Tongue (tissue), 2 donors: ENCODE measurements around the gene FGF18. TPM values are rescaled to one million over a fixed set of nuclear protein-coding genes. Genes with fewer than 3 reads are reported as not detected.

ENCODE experiments used
- DNase-seq: peaks from one replicate; pipeline ENCODE4 v3.0.0-alpha.2; 2015
- total RNA-seq: library from RNA; depleted of rRNA; stranded (reverse); fragments of >200 nt; gene quantifications from one replicate; pipeline ENCODE4 v1.2.3, GENCODE V29; 2014

FGF18 gene
- total RNA-seq, 1 donor from 2014 or later, result 3.9 TPM

DNA sequence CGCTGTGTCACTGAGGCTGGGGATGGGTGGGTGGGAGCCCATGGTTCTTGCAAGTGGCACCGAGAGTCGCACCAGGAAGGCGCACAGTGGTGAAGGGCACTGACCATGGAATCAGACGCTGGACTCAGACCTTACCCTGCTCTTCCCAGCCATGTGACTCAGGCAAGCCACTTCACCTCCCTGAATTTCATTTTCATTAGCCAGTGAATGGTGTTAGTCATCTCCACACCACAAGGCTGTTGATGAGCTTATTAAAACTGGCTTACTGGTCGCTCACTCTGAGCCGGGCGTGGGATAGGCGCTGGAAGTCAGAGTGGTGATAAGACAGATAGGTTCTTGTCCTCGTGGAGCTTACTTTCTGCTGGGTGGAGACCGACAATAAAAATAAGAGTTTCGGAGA is 25.1 kb downstream of the FGF18 start:
- no peak for DNase-seq

DNA sequence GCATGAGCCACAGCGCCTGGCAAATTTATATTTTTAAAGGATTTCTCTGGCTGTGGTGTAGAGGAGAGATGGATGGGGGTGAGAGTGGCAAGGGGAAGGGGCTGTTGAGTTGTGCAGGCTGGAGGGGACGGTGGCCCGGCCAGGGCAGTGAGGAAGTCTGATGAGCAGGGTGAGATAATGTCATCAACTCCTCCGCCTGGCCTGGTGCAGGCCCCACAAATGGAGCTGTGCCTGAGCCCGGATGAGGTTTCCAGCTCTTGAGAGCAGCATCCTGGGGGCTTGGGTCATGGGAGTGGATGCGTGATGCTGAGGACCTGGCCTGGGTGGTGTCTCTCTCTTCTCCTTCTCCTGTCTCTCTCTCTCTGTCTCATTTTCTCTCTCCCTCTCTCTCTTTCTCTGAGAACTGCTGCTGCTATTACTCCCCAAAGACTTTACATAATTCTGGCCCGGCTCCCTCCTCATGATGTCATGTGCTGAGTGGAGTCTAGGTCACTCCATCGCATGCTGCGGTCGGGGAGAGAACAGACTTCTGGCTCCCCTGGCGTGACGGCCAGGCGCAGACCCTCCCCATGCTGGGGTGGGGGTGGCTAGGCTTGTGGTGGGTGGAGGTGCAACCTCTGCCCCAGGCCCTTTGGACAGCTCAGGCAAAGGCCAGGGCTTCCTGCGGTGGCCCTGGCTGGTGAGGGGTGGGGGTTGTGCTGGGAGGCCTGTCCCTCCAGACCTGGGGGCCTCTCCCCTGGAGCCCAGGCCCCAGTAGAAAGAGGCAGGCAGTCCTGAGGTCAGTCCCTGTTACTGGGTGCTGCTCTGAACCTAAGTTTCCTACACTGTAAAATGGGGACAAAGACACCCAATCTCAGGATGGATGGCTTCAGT is 26.4 kb downstream of the FGF18 start:
- peak; percentile 80 for DNase-seq

DNA sequence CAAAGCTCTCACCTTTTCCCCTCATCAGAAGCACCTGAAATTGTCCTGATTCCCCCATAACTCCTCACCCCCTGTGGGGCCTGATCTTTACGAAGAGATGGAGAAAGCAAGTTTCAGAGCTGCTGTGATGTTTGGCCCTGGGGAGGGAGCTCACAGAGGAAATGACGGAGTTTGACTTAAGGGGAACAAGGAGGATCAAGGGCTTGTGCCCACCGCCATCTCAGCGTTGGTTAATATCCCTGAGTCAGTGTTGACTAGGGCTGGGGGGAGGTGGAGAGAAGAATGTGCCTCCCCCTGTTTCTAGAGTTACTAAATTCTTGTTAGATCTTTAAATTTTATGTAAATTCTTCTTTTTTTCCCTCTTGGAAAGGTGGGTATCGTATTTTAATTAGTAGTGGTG is 27.8 kb downstream of the FGF18 start:
- no peak for DNase-seq

DNA sequence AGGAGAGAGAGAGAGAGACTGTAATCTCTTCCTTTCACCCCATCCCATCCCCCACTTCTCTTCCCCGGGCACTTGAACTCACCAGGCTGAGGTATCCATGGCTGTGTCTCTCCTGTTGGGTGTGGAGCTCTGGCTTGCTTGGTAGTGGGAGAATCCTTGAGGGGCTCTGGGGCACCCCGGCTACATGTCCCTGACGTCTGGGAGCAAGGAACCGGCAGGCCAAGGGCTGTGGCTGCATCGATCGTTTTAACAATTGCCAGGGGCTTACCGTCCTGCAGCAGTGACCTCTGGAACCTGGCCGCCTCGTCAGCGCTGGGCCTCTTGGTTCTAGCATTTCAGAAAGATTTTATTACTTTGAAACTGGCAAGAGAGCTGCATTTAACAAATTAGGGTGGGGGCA is 30.0 kb downstream of the FGF18 start:
- no peak for DNase-seq

DNA sequence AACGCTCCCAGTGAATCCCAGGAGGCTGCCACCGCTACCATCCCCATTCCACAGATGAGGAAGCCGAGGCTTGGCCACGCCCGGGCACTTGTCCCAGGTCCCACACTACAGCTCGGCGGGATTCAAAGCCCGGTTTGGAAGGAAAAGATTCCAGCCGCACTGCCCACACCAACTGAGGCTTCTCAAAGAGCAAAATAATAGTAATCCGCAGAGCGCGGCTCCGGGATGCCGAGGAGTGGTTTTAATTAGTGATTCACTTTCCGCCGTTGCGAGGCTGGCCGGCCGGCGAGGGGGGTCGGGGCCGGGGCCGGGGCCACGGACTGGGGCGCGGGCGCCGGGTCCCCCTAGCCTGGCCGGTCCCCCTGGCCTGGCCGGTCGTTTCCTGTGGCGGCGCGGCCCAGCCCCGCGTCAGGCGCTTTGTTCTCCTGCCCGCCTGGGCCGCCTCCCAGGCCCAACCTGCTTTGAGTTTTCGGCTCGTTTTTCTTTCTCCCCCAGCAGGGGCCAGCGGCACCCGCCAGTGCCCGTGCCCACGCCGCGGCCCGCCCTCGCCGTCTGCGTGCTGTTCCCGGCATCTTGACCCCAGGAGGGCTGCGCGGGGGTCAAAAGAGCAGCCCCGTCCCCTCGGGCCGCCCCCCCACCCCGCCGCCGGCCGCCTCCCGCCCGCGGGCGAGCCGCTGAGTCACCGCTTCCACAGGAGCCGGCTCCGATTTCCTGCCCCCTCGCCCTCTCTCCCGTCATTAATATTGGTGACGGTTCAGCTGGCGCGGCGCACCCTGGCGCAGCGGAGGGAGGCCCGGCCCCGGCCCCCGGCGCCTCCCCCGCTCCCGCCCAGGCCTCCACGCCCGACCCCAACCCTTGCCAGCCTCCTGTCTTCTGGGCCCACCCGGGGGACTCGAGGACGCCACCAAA is 31.2 kb downstream of the FGF18 start:
- DNase-seq, result peak; percentile 80

DNA sequence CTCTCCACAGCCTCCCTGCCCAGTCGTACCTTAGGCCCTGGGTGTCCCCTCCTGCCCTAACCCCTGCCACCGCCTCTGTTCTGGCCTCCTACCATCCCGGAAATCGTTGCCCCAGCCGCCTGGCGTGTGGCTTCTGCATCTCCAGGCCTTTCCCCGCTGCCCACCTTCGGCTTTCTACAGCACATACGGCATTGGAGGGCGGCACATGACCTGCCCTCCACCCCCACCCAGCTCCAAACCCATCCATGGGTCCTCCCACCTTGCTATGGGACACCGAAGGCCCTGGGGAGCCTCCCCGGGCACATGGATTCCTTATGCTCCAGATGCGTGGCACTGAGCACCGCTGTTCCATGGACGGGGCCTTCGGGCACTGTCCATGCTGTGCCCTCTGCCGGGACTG is 32.0 kb downstream of the FGF18 start:
- no peak for DNase-seq

DNA sequence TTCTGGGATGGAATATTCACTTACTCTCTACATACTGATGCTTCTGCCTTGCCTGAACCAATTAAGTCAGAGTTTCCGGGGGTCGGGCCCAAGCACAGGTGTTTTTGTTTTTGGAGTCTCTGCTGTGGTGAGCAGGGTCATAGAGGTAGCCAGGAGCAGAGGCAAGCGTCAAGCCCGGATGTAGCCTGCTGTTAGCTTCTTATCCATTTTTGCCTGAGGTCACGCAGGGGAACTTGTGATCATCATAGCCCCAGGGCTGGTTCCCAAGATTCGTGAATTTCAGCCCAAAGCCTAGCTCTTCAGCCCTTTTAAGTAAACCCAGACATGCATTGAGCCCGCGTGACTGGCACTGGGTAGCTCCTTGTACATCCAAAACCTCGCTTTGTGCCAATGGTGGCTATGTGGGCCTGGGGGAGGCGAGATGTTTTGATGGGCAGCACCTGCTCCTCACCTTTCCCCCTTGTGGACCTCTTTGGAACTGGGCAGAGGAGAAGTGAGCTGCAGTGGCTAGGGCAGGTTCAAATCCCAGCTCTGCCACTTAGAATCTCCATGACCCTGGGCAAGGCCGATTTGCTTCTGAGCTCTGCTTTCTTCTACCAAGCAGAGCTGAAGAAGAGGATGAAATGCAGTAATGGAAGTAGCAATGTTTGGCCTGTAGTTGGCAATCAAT is 33.7 kb downstream of the FGF18 start:
- no peak for DNase-seq

DNA sequence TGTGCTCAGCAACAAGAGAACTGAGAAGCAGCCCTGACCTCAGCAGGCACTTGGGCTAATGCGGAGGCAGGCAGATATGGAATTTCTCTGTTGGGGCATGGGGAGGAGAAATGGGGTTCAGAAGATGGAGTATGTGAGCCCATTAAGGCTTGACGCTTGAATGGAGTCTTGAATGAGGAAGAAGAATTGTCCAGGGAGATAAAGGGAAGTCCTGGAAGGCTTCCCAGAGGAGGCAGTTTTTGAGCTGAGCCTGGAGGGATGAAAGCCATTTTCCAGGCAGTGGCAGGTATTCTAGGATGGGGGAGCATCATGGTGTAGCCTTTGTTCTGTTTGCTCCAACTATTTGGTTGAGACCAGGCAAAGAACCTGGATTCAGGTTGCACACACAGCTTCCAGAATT is 34.5 kb downstream of the FGF18 start:
- no peak for DNase-seq

DNA sequence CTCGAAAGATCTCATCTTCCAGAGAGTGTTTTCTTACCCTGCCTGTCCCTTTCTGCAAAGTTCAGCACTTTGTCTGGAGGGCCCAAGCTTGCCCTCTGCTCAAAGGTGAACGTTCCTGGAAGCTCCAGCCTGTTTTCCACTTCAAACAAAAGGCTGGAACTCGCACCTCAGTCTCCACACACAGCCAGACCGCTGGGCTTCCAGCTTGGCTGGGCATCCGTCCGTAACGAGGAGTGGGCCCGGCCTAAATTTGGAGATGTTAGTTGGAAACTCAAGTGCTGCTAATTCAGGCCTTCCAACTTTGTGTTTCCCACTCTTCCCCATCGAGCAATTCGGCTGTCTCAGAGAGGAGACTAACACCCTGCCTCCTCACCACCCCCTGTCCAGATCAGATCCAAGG is 35.1 kb downstream of the FGF18 start:
- DNase-seq, result peak; percentile 39

DNA sequence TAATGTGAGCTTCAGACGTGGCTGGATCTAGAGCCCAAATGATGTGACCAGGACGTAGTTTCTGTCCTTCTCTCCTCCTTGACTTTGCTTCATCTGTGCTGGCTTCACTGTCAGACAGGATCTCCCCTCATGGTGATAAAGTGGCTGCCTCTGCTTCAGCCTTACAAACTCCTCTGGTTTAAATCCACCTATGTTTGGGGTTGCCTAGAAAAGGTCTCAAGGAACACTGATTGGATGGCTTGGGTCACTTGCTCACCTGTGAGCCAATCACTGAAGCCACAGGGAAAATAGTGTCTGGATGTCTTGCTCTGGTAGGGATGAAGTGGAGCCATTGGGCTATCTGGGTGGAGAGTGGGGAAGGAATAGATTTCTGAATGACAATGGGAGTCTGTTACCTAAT is 36.1 kb downstream of the FGF18 start:
- no peak for DNase-seq

DNA sequence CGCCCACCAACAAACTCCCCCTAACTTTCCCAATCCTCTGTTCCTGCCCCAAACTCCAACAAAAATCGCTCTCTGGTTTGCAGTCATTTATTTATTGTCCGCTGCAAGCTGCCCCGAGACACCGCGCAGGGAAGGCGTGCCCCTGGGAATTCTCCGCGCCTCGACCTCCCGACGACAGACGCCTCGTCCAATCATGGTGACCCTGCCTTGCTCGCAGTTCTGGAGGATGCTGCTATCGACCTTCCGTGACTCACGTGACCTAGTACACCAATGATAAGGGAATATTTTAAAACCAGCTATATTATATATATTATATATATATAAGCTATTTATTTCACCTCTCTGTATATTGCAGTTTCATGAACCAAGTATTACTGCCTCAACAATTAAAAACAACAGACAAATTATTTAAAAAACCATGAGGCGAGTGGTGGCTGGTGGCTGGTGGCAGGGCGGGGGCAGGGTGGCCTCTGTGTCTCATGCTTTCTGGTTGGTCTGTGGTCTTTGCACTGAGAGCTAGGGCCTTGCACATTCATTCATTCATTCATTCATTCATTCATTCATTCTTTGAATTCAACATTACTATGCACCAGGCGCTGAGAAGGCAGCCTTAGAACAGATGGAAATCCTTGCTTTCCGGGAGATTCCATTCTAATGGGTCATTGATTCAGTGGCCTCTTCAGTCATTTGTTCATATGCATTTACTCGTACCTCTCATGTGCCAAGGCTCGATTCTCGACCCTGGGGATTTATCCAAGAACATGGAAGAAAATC is 37.9 kb downstream of the FGF18 start:
- DNase-seq, result no peak

DNA sequence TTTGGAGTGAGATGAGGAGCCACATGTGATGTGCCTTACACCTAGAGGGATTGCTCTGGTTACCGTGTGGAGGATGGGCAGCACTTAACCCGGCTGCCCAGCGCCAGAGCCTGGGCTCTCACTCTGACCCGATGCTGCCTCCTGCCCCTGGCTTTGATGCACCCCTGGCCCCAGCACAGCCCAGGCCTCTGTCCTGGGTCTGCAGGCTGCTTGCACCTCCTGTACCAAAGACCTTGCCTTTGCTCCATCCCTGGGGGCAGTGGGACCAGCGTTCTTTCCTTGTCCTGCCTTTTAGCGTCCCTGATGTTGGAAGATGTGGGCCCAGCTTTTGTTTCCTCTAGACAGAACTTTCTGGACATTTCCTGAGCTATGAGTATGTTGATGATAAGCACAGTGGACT is 40.4 kb downstream of the FGF18 start:
- no peak for DNase-seq

DNA sequence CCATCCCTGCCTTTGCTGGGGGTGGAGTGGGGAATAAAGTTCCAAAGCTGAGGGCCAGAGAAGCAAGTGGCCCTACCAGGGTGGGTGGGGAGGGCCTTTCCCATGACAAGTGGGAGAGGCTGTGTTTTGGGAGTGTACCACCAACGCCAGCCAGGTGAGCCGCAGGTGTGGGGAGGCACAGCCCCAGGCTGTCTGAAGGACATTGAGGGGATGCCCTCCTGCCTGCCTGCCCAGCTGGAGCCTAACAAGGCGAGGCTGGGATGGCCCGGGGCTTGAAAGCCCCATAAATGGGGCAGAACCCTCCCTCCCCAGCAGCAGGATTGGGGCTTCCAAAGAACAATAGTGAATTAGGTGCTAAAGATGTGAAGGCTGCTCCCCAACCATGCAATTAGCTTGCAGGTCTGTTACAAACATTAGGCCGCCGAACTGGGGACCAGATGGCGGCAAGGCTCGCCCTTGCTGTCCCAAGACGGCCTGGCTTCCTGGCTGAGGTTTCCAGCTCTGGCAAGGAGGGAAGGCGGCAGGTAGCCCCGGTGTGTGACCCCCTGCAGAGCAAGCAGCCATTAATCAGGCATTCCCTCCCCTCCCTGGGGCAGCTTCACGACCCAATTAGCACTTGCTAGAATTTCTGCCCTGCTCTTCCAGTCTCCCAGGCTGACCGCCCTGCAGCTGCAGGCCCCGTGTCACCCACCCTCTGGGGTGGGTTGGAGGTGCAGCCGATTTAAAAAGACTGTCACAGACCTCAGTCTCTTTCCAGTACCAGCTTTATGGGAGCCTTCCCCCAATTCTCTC is 42.9 kb downstream of the FGF18 start:
- no peak for DNase-seq

DNA sequence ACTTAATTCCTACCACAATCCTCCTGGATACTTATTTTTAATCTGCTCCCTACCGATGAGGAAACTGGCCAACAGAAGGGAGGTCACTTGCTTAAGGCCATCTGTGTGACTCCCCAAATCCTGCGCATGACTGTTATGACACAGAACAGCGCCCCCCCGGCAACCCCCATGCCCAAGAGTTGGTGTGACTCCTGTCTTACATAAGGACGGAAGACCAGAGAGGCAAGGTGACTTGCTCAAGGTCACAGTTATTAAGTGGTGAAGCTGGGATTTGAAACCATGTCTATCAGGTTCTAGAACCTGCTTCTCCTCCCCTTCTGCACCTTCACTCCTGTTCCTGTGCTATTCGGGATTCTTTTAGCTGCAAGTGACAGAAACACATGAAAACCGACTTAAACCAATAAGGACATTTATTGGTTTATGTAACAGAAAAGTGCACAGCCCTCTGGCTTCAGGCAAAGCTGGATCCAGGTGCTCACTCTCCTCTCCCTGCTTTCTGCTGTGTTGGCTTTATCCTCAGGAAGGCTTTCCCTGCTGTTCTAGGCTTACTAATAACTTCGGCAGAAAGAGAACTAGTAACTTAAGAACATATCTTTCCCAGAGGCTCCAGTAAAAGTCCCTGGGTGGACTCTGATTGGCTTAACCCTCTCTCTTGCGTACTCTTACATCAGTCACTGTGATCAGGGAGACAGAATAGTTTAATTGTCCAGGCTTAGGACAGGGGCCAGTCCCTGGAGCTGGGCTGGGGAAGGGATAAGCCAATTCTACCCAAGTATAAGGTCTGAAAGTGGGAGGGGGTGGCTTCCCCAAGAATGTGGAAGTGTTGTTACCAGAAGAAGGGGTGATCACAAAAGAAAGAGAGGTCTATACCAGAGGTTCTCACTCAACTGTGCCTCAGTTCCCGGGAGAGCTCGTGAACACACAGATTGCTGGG is 43.7 kb downstream of the FGF18 start:
- DNase-seq, result no peak

DNA sequence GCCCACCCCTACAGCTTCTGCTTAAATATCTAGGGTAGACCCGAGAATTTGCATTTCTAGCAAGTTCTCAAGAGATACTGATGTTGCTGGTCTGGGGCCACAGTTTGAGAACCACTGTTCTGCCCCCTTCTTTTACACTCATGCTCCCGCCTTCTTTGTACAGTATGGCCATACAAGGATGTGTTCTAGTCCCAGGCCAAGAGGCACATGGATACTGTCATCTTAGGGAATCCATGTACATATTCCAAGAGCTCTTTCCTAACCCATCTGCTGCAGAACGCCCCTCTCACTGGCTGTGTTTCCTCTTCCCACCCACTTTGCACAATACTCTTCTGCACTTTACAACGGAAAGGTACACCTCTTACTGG is 44.4 kb downstream of the FGF18 start:
- no peak for DNase-seq

DNA sequence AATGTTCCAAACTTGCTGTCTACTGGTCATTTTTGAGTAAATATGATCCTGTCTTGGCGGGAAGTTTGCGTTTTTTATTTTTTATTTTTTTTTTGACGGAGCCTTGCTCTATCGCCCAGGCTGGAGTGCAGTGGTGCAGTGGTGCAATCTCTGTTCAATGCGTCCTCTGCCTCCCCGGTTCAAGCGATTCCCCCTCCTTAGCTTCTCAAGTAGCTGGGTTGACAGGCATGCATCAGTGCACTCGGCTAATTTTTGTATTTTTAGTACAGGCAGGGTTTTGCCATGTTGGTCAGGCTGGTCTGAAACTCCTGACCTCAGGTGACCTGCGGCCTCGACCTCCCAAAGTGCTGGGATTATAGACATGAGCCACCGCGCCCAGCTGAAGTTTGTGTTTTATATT is 45.4 kb downstream of the FGF18 start:
- DNase-seq, result no peak

DNA sequence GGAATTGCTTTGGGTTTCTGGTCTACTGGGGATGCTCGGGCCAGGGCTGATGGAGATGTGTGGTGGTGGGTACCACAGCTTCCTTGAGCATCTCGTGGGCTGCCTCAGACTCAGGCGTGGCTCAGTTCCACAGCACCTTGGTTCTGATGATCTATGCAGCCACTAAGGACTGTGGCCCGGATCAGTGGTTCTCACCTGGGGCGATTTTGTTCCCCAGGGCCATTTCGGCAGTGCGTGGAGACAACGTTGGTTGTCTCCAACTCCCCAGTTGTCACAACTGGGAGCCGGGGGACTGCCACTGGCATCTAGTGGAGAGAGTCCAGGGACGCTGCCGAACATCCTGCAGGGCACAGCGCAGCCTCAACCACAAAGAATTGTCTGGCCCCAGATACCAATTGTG is 47.7 kb downstream of the FGF18 start:
- DNase-seq, result no peak

DNA sequence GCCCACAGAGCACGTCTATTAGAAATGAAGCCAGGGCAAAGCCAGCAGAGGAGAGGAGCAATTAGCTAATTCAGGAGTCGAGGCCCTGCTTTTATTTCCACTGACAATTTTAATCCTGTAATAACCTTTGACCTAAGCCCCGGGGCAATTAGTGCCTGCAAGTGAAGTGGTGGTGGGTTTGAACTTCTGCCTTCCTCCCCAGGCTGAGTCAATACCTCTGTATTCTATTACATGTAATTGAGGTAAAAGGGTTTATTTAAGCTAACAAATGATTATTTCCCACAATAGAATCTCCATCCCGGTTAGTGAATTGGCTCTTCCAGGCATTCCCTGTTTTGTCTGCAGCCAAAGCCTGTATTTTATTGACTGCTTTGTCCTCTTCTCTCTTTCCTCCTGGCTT is 49.9 kb downstream of the FGF18 start:
- DNase-seq, result no peak

DNA sequence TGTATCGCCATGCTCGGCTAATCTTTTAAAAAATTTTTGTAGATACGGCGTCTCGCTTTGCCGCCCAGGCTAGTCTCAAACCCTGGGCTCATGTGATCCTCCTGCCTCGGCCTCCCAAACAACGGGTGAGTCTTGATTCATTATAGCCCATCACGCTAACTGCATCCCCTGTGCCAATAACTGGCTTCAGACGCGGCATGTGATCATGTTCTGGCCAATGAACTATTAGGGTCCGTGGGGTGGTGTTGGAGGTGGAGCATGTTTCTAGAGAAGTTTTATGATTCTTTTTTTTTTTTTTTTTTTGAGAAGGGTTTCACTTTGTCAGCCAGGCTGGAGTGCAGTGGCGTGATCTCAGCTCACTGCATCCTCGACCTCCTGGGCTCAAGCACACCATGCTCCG is 51.0 kb downstream of the FGF18 start:
- no peak for DNase-seq

DNA sequence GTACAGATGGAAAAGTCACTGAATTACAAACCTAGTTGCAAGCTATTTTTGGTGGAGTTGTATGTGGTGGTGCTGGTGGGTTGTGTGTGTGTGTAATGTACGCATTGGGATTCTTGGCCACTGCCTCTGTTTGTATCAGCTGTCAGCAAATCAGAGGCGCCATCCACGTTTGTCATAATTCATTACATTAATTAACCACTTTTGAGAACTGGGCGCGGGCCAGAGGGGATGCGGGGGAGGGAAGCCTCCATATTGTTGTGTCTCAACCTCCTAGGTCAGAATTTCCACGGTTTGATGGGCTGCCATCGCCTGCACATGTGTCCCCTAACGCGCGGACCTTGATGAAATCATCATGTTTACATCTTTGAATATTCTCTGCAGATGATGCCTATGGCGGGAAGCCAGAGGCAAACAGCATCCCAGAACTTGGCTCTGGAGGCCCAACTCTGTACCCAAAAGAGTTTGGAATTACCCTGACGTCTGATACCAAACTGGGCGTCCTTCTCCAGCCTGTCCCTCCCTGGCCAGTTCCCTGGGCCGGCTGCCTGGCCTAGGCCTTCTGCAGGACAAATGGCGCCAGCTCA is 54.9 kb downstream of the FGF18 start:
- DNase-seq, result peak; percentile 58
